WI38 (cell line): ENCODE results near the gene SNED1.

Experiments used
- H3K4me3 ChIP-seq: 2 replicates; pipeline ENCODE4 v1.5.1; 2011; ENCODE audit warnings: low read depth, mild to moderate bottlenecking, control low read depth, low read length
- CTCF ChIP-seq: IDR thresholded peaks from 2 replicates; pipeline ENCODE4 v1.5.1; 2012; ENCODE audit warnings: low read depth, mild to moderate bottlenecking, control low read depth, low read length

The SNED1 gene

GRCh38 chr2:240965905-240966456 lies 32.4 kb upstream of the SNED1 start:
- no peak overlapping the region for H3K4me3 ChIP-seq
- TF ChIP-seq CTCF, result no peak

GRCh38 chr2:240966457-240966905 lies 31.9 kb upstream of the SNED1 start:
- H3K4me3 ChIP-seq, result no peak overlapping the region
- TF ChIP-seq CTCF, result no peak

- H3K4me3 ChIP-seq, result no peak overlapping the region
- no peak for TF ChIP-seq CTCF
Measured at GRCh38 chr2:240966906-240967680, 31.3 kb upstream of the SNED1 start.

- H3K4me3 ChIP-seq, result no peak overlapping the region
- no peak for TF ChIP-seq CTCF
Measured at GRCh38 chr2:240967681-240968621, 30.5 kb upstream of the SNED1 start.

- no peak for TF ChIP-seq CTCF
- no peak overlapping the region for H3K4me3 ChIP-seq
Measured at GRCh38 chr2:240968731-240969624, 29.4 kb upstream of the SNED1 start.

GRCh38 chr2:240970104-240970503 lies 28.3 kb upstream of the SNED1 start:
- TF ChIP-seq CTCF, result no peak
- H3K4me3 ChIP-seq, result no peak overlapping the region
